HPDE6-E6E7 (cell line): ENCODE measurements around the gene CAMK2B.

Source experiments
- DNase-seq: peaks from one replicate; pipeline ENCODE4 v3.0.0; 2011; ENCODE audit warnings: missing footprints; ENCODE audit errors: extremely low spot score

Gene CAMK2B

DNA sequence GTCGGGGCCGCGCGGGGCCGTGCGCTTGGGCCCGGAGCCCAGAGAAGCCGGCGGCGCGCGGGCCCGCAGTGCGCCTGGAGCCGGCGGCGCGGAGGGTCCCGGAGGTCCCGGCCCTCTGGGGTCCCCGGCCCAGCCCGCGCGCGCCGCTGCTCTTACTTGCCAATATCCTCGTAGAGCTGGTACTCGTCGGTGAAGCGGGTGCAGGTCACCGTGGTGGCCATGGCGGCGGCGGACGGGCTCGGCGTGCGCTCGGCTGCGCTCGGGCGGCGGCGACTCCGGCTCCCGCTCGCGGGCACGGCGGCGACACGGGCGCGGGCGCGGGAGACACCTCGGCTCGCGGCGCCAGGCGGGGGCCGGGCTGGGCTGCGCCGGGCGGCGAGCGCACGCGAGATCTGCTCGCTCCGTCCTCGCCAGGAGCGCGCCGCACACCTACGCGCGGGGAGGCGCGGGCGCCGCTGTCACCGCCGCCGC is at the start of gene CAMK2B:
Gene CAMK2B (minus strand): TSS at position 394 of the 471 bp plus-strand sequence. CDS start 173 bp downstream, at position 221.
- DNase-seq = no peak

GRCh38 chr7:44374007-44374763 is 48.8 kb upstream of the CAMK2B start:
- DNase-seq = no peak

GRCh38 chr7:44373418-44373740 is 48.0 kb upstream of the CAMK2B start:
- DNase-seq = no peak

GRCh38 chr7:44372560-44373417 is 47.4 kb upstream of the CAMK2B start:
- DNase-seq = no peak

DNA sequence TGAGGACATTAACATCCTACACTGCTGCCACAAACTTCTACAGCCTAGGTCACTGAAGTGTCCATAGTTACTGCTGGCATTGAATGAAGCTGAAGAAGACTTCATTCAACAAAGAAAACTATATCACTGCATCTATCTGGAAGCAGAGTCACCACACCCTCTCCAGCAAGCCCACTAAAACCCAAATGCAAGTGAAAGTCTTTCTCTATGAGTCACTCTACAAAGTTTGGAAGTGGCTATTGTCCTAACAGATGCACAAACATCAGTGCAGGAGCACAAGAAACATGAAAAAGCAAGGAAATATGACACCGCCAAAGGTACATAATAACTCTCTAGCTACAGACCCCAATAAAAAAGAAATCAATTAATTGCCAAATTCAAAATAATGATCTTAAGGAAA is 43.5 kb upstream of the CAMK2B start:
- no peak for DNase-seq

- no peak for DNase-seq
Measured at GRCh38 chr7:44368455-44368854, 43.1 kb upstream of the CAMK2B start.

- no peak for DNase-seq
Measured at GRCh38 chr7:44367475-44368043, 42.2 kb upstream of the CAMK2B start.

DNA sequence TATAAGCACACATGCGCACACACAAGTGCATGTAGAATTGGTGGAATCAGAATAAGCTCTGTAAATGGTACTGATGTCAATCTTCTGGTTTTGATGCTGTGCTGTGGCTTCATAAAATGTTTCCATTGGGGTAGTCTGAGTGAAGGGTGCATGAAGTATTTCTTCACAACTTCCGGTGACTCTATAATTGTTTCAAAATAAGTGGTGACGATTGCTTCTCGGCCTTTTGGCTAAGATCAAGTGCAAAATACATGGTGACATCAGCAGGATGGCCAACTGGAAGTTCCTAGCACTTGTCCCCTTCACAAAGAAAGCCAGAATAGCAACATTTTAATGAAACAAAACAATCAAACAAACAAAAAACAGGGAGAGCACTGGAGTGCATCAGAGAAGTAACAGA is 41.6 kb upstream of the CAMK2B start:
- DNase-seq = no peak

DNA sequence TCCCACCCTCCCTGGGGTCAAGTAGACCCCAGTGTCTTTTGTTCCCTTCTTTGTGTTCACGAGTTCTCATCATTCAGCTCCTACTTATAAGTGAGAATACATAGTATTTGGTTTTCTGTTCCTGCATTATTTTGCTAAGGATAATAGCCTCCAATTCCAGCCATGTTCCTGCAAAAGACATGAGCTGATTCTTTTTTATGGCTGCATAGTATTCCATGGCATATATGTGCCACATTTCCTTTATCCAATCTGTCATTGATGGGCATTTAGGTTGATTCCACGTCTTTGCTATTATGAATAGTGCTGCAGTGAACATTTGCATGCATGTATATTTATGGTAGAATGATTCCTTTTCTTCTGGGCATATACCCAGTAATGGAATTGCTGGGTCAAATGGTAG is 28.3 kb upstream of the CAMK2B start:
- DNase-seq = no peak

DNA sequence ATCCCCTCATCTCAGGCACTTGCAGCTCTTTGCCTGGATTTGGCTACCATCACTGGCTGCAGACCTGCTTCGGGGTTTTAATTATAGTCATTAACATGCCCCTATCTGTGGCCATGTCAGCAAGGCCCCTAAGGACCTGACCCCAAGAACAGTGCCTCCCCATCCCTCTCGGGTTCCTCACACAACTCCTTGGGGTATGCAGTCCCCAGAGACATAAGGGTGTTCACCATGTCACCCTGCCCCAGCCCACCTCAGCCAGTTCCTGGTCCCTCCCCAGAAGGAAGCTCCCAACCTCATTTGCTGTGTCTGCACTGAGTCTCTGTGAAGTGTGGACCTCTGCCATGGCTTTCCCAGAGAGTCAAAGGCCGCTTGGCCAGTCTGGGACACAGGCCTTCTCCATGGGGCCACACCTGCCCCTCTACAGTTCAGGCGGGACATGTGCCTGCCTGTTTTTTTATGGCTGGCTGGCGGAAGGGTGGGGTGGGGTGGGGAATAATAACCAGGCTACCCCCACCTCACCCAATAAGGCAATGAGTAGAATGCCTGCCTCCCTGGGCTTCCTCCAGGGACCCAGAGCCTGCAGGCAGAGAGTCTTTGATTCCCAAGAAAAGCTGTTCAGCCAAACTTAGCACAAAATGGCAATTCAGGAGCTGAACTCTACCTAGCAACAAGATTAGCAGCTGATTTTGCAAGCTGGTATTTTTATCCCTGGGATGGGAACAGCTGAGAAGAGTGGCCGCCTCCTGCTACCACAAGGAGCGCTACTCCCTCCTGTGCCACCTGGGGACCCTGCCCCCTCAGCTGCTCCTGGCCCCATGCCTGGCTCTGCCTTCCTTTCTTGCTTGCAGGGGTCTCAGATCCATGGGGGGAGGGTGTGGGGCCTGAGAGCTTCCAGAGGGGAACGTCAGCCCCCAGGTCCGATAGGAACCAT is 23.7 kb upstream of the CAMK2B start:
- no peak for DNase-seq

DNA sequence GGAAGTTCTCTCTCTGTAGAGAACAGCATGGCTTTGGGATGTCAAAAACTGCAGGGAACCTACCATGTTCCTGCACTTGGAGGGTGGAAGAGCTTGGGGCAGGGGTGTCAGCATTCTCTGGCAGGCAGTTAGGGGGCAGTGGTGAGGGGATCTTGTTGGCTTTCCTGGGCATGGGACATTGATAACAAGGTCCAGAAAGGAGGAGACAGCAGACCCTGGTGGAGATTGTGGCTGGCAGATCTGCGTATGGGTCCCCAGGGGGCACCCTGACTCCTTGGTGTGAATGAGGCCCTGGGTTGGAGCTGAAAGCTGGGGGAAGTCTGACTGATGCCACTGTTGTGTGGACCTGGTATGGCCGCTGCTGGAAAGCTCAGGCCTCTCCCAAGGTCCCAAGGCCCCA is 22.9 kb upstream of the CAMK2B start:
- DNase-seq = peak; percentile 44

GRCh38 chr7:44347546-44348114 is 22.2 kb upstream of the CAMK2B start:
- DNase-seq = no peak

- no peak for DNase-seq
Measured at GRCh38 chr7:44346063-44346462, 20.7 kb upstream of the CAMK2B start.

GRCh38 chr7:44341401-44341800 is 16.0 kb upstream of the CAMK2B start:
- no peak for DNase-seq

DNA sequence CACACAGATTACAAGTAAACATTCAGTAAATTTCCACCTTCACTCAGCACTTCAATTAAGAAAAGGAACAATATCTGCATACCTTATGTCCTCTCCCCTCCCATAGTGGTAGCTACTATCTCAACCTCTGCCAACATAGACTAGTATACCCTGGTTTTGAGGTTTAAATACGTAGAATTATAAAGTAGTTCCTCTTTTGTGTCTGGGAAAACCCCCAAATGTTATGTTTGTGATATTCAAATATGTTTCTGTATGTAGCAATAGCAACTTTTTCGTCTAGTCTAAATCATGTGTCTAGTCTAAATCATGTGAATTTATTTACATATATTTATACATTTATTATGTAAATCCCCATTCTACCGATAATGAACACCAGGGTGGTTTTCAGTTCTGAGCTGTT is 13.2 kb upstream of the CAMK2B start:
- DNase-seq = no peak

GRCh38 chr7:44336491-44336890 is 11.1 kb upstream of the CAMK2B start:
- DNase-seq = no peak

GRCh38 chr7:44335184-44335583 is 9.8 kb upstream of the CAMK2B start:
- no peak for DNase-seq

- no peak for DNase-seq
Measured at GRCh38 chr7:44334734-44335097, 9.3 kb upstream of the CAMK2B start.

DNA sequence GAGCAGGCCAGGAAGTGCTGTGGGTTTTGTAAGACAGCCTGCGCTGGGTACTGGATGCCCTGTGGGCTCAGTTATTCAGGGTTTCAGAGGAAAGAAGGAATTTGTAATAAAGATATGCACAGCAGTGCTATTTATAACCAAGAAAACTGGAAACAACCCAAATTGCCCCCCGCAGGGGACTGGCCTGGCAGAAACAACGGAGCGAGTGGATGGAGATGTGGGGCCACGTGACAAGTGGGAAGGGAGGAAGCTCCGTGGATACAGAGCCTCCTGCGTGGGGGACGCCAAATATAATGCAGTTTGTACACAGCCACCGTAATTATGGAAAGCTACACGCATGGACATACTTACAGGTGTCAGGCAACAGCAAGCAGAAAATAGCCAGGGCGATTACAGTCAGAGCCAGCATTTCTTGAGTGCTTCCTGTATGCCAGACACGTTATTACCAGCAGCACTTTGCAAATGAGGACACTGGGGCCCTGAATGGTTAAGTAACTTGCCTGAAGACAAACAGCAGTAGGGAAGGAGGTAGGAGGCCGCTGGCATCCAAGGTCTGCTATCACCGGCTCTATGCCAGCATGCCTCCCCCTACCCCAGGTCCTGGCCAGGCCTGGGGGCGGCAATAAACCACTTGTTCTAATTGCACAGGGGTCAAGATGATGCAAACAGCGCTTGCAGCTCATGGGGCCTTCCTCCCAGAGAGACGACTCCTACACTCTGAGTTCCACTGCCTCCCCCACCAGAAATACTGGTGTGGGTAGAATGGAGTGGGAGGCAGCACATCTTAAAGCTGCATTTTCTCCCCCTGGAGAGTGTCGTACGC is 8.7 kb upstream of the CAMK2B start:
- DNase-seq = no peak

DNA sequence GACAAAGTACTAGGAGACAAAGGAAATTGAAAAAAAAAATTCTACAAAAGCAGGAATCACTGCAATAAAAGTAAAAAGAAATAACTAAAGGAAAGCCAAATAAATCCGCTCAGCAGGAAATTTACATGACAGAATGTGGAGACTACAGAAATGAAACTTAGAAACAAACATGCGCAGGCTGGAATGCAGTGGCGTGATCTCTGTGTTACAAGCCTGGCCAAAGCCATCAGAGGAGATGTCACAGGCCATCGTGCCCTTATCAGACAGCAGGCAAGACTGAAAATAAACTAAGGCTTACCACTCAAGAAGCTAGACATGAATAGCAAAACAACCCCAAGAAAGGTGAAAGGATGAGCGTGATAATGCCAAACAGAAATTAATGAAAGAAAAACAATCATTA is 6.3 kb upstream of the CAMK2B start:
- no peak for DNase-seq
